Suprapubic skin (tissue), 4 donors: ENCODE results near the gene ANKRD6.

Experiments
- POLR2A ChIP-seq, 2 donors: fragments of 450-650 bp; IDR thresholded peaks; one replicate each; pipeline ENCODE4 v1.6.1; 2017; ENCODE audit warnings: antibody characterized with exemption in 2 of 2, mild to moderate bottlenecking in 2 of 2, moderate library complexity in 2 of 2
- POLR2AphosphoS5 ChIP-seq, 3 donors: sonication (generic); formaldehyde crosslinking; IDR thresholded peaks; one replicate each; pipeline ENCODE4 v1.6.1; 2017; ENCODE audit warnings: antibody characterized with exemption in 3 of 3
- TF ChIP-seq, protein P1 (sequence below), 2 donors: fragments of 200-600 bp in 1 of 2; fragments of 450-650 bp in 1 of 2; sonication (generic) in 1 of 2; IDR thresholded peaks; one replicate each; pipeline ENCODE4 v1.5.1; 2016 to 2019; ENCODE audit warnings: antibody characterized with exemption in 2 of 2, mild to moderate bottlenecking in 1 of 2, moderate library complexity in 1 of 2

DNA sequence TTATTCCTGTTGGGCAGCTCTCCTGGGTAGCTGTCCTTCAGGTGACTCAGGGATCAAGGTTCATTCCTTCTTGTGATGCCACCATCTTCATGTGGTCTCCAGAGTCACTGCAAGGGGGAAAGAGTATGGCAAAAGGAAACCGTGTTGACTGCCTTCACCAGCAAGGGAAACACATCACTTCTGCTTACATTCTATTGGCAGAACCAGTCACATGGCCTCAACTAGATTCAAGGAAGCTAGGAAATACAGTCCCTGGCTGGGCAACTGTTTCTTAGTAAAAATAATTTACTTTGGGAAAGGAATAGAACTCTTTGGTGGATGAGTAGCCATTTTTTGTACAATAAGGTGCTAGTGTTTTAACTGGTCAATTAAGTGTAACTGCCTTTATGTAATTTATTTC is 5.3 kb downstream of the ANKRD6 start:
- no peak for TF ChIP-seq POLR2AphosphoS5 (IDR thresholded peaks at IDR 0.05)
- TF ChIP-seq, protein P1, sequence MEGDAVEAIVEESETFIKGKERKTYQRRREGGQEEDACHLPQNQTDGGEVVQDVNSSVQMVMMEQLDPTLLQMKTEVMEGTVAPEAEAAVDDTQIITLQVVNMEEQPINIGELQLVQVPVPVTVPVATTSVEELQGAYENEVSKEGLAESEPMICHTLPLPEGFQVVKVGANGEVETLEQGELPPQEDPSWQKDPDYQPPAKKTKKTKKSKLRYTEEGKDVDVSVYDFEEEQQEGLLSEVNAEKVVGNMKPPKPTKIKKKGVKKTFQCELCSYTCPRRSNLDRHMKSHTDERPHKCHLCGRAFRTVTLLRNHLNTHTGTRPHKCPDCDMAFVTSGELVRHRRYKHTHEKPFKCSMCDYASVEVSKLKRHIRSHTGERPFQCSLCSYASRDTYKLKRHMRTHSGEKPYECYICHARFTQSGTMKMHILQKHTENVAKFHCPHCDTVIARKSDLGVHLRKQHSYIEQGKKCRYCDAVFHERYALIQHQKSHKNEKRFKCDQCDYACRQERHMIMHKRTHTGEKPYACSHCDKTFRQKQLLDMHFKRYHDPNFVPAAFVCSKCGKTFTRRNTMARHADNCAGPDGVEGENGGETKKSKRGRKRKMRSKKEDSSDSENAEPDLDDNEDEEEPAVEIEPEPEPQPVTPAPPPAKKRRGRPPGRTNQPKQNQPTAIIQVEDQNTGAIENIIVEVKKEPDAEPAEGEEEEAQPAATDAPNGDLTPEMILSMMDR (IDR thresholded peaks at IDR 0.05): no peak
- no peak for TF ChIP-seq POLR2A (IDR thresholded peaks at IDR 0.05)
